NK-92 (cell line): ENCODE results near the gene DTX3L.
"Not testable (repeated sequence)": the region's sequence is repeated elsewhere in the genome, so short reads cannot be mapped to it uniquely, and the experiment has no call there.

ENCODE experiments used
- DNase-seq: peaks from one replicate; lab custom pipeline; 2025; ENCODE audit not compliant: unreplicated experiment; lab: John Stamatoyannopoulos, UW

Gene DTX3L

DNA sequence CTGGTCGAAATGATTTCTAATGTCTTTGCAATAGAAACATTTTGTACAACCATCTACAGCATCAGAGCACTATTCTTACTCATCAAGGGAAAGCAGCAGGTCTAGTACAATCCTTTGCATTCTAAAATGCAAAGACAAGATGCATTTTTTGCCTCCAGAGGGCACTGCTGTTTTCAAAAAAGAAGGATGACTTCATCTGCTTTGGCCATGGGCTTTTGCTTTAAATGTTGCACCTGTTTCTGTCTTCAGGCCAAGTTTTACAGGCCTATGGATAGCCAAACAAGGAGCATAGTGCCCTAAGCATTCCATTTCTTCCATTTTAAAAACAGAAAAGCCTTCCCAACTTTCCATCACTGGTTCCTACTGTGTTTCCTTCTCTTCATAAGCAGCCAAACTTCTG, 3.5 kb upstream of the DTX3L start:
- DNase-seq = no peak

DNA sequence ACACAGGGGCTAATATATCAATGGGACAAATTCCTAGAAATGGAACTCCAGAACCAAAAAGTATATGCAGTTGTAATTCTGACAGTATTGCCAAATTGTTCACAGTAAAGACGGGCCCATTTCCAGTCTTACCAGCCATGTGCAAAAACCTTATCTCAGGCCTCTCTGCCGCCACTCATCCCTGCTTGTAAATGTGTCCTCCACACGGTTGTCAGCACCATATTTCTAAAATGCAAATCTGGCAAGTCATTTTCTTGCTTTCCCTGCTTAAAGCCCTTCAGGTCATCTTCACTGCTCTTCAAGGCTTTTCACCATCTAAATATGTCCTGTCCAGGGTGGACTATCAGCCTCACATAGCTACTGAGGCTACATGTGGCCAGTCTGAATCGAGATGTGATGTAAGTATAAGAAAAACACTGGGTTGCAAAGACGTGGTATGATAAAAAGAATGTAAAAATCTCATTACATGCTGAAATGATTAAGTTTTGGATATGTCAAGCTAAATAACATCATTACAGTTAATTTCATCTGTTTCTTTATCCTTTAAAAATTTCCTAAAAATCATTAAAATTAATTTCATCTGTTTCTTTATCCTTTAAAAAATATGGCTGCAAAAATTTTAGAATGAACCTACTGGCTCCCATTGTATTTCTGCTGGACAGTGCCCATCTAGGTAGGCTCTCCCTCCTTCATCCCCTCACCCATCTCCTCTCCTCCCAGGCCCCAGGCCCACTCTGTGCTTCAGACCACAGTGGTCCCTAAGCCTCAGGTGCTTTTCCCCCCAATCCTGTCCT, 1.0 kb upstream of the DTX3L start:
- no peak for DNase-seq

DNA sequence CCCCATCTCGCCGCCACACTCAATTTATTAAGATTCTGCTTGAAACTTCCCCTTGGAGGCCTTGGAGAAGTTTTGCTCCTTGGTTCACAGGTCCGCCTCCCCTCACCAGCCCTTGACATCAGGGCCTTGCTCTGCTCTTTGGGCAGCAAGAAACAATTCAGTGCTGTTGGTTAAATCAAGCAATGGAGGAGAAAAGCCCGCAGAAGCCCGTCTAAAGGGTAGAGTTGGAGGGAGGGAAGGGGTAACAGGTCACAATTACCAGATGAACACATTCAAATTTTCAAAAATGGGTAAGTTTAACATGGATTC, 467 bp upstream of the DTX3L start:
- DNase-seq = no peak

DNA sequence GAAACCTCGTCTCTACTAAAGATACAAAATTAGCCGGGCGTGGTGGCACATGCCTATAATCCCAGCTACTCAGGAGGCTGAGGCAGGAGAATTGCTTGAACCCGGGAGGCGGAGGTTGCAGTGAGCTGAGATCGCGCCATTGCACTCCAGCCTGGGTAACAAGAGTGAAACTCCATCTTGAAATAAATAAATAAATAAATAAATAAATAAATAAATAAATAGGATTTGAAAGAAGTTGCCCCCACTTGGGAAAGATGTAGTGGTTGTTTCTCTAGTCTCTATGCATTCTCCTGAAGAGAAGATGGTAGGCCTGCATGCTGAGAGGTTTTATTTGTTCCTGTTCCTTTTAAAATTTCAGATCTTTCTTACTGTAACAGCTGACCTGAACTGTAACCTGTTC, 4.0 kb downstream of the DTX3L start:
- DNase-seq = not testable (repeated sequence)

DNA sequence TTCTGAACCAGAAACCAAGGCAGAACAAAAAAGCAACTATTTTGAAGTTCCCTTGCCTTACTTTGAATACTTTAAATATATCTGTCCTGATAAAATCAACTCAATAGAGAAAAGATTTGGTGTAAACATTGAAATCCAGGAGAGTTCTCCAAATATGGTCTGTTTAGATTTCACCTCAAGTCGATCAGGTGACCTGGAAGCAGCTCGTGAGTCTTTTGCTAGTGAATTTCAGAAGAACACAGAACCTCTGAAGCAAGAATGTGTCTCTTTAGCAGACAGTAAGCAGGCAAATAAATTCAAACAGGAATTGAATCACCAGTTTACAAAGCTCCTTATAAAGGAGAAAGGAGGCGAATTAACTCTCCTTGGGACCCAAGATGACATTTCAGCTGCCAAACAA, 4.6 kb downstream of the DTX3L start:
- DNase-seq = no peak

DNA sequence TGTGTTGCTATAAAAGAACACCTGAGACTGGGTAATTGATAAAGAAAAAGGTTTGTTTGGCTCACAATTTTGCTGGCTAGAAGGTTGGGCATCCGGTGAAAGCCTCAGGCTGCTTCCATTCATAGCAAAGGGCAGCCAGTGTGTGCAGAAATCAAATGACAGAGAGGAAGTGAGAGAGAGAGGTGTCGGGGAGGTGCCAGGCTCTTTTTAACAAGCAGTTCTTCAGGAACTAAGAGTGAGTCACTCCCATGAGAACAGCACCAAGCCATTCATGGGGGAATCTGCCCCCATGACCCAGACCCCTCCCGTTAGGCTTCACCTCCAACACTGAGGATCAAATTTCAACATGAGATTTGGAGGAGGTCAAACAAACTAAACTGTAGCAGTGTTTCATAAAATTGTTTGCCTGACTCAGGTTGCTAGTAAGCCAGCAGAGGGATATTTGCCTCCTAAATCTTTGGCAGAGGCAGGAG, 8.8 kb downstream of the DTX3L start:
- no peak for DNase-seq

DNA sequence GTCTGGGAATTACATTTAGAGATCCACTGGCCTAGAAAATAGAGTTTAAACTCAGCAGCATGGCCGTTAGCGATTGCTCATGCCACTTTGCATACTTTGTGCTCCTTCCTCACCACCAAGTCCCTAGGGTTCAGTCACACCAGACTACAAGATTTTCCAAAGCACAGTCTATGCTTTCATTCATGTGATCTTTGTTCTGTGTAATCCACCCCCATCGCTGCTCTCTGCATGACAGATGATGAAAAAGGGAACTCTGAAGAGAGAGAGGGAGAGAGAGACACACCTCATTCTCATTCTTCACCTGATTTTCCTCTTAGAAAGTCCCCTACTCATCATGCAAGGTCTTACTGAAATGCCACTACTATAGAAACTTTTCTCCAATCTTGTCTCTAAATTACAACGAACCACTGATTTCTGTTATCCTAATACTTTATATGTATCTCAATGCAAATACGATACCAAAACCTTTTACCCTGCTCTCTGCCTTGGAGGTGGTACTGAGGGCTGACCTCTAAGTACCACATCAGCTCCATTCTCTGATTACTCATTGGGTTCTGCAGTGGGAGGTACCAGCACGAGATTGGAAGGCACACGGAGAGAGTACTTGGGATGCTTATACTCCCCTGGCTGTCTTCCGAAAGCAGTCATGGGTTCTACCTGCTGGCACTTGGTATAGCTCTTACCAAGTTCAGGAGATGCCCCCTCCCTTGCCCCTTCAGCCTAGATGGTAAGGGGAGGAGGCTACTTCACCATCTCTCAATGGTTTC, 12.2 kb downstream of the DTX3L start:
- DNase-seq = no peak

DNA sequence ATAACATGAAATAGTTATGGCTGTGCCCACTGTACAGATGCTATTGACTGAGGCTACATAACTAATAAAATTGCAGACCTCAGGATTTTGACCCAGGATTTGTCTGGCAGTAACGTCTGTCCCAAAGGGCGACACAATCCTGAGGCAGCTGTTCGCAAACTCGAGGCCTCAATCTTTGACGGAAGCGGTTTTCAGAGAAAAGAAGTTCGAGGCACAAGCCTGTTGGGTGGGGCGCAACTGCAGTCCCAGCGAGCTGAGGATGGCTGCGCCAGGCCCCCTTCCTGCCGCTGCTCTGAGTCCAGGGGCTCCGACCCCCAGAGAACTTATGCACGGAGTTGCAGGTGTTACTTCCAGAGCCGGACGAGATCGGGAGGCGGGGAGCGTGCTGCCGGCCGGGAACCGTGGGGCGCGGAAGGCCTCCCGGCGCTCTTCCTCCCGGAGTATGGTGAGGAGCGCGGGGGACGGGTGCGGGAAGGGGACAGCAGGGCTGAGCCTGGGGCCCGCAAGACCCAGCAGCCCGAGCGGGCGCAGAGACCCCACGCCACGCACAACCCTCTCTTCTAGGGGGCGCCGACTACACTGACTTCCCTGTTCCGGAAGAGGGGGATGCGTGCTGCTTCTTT, 13.4 kb downstream of the DTX3L start, which contains the start of gene PARP15:
Gene PARP15, plus strand, starts transcription at position 242 of the 623 bp plus-strand sequence. Its CDS starts 18 bp downstream, at position 260.
- DNase-seq = no peak

DNA sequence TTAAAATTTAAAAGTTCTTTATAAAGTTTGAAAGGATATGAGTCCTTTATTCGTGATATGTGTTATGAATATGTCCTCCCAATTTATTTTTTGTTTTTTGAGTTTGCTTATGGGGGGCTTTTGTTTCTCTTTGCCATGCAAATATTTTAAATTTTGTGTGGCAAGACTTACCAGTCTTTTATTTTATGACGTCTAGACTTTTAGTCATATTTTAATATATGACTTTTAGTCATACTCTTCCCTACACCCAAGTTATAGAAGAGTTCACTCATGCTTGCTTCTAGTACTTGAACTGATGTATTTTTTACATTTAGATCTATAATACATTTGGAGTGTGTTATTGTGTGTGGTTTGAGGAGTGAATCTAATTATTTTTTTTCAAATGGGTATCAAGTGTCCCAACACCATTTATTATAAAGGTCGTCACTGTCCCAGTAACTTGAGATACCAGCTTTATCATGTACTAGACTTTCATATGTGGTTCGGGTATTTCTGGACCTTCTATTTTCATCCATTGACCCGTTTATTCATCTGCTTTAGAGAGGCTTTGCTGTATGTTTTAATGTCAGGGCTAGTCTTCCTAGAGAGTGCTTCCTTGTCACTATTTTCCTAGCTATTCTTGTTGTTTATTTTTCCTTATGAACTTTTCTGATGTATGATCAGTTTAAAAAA, 14.1 kb downstream of the DTX3L start:
- no peak for DNase-seq

DNA sequence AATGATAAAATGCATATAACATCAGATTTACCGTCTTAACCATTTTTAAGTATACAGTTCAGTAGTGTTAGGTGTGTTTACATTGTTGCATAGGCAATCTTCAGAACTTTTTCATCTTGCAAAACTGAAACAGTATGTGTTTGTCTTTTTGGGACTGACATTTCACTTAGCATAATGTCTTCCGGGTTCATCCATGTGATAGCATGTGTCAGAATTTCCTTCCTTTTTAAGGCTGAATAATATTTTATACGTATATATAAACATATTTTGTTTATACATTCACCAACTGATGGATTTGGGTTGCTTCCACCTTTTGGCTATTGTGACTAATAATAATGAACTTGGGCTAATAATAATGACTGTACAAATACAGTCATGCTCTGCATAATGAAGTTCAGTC, 16.3 kb downstream of the DTX3L start:
- DNase-seq = no peak

DNA sequence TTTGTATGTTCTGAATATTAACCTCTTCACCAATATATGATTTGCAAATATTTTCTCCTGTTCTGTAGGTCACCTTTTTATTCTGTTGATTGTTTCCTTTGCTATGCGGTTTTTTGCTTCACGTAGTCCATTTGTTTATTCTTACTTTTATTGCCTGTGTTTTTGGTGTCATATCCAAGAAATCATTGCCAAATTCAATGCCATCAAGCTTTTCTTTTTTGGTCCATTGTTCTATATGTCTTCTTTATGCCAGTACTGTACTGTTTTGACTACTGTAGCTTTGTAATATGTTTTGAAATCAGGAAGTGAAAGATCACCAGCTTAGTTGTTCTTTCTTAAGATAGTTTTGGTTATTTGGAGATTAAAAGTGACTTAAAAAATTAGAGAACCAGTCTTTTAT, 17.5 kb downstream of the DTX3L start:
- no peak for DNase-seq

DNA sequence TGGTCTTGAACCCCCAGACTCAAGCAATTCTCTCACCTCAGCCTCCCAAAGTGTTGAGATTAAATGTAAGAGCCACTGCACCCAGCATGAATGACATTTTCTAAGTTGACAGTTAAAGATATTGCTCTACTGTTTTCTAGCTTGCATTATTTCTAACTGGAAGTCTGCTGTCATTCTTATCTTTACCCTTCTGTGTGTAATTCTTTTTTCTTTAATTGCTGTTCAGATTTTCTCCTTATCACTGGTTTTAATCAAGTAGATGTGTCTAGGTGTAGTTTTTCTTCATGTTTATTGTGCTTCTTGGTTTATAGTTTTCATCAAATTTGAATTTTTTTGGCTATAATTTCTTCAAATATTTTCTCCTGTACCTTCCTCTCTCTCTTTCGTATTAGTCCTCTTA, 18.3 kb downstream of the DTX3L start:
- DNase-seq = no peak

DNA sequence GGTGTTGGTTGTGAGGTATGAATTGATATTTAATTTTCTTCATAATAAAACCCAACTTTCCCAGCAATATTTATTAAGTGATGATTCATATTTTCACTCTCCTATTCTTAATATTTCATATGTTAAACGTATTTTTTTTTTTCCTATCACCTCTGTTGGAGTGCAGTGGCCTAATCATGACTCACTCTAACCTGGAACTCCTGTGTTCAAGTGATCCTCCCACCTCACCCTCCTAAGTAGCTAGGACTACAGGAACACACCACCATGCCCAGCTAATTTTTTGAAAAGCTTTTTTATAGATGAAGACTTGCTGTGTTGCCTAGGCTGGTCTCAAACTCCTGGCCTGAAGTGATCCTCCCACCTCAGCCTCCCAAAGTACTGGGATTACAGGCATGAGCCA, 22.0 kb downstream of the DTX3L start:
- DNase-seq = no peak

DNA sequence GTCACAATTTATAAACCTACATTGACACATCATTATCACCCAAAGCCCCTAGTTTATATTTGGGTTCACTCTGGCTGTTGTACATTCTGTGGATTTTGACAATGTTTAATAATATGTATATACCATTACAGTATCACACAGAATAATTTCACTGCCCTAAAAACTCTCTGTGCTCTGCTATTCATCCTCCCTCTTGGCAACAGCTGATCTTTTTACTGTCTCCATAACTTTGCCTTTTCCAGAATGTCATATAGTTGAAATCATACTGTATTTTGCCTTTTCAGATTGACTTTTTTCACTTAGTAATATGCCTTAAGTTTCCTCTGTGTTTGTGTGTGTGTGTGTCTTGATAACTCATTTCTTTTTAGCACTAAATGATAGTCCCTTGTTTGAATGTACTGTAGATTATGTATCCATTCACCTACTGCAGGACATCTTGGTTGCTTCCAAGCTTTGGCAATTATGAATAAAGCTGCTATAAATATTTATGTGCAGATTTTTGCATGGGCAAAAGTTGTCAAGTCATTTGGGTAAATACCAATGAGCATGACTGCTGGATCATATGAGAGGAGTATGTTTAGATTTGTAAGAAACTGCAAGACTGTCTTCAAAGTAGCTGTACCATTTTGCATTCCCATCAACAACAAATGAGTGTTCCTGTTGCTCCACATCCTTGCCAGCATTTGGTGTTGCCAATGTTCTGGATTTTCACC, 22.8 kb downstream of the DTX3L start:
- no peak for DNase-seq

DNA sequence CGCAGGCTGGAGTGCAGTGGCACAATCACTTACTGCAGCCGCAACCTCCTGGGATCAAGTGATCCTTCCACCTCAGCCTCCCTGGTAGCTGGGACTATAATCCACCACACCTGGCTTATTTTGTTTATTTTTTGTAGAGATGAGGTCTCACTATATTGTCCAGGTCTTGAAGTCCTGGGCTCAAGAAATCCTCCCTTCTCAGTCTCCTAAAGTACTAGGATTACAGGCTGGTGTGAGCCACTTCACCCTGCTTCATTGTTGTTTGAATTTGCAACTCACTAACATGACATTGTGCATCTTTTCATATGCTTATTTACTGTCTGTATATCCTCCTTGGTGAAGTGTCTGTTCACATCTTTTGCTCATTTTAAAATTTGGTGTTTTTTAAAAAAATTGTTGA, 23.4 kb downstream of the DTX3L start:
- DNase-seq = no peak

DNA sequence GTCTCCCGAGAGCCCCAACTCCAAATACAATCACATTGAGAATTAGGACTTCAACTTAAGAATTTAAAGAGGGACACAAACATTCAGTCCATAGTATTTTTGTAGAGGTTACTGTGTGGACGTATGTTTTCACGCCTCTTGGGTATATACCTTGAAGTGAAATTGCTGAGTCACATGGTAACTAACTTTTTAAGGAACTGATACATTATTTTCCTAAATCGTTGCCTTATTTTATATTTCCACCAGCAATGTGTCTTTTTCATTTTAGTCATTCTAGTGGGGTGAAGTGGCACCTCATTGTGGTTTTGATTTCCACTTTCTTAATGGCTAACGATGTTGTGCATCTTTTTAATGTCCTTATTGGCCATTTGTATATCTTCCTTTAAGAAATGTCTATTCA, 25.2 kb downstream of the DTX3L start:
- no peak for DNase-seq

DNA sequence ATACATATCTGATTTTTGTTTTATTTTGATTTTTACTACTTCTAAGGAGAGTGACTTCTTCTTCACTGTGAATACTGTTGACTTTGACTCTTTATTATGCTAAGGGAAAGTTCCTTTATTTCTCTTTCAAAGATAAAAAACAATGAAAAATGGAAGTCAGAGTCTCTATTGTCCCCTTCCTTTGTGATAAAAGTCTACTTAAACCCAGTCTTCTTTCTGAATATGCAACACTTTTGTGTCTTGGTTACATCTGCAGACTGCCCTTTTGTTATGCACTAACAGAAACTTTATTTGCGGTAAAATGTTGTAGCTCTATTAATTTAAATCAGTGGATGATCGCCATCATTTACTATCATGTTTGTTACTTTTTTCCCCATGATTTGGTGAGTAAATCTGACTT, 26.5 kb downstream of the DTX3L start:
- no peak for DNase-seq

DNA sequence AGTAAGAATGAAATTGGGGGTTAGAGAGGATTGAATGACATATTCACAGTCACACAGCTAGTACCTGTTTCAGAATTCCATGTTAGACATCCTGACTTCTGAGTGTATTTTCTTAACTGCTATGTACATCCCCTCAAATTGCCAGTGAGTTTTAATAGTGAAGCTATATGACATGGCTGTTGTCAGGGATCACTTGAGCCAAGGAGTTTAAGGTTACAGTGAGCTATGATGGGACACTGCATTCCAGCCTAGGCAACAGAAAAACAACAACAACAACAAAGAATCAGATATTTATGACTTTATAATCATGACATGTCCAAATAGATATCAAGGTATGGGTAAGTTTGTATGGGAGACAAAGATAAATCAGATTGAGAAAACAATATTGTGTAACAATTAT, 29.9 kb downstream of the DTX3L start:
- DNase-seq = no peak

DNA sequence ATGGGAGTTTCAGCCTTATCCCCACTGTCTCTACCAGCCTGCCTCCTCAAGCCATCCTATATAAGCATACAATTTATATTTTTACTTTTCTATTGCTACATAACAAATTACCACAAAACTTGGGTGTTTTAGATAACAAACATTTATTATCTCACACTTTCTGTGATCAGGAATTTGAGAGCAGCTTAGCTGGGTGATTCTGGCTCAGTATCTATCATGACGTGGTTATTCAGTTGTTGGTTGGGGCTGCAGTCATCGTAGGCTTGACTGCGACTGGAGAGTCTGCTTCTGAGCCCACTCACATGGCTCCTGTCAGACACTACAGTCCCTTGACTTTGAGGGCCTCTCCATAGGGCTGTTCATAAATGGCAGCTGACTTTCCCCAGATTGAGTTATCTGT, 34.0 kb downstream of the DTX3L start:
- DNase-seq = no peak

DNA sequence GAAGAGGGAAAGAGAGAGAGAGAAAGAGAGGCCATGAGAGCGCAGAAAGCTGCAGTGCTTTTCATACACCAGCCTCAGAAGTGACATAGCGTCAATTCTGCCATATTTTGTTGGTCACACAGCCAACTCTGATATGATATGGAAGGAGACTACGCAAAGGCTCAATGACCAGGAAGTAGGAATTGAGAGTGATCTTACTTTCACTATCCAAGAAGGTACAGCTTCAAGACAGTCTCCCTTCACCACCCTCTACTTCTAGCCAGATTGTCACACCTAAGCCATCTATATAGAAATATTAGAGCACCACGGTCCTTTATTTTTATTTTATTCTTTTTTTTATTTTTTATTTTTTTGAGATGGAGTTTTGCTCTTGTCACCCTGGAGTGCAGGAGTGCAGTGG, 34.4 kb downstream of the DTX3L start:
- DNase-seq = no peak
